Stomach smooth muscle (tissue), 2 donors: Measurements from ENCODE around the gene C7orf25.

ENCODE experiments used
- H3K27ac ChIP-seq: one replicate; pipeline ENCODE4 v1.7.0; 2013; ENCODE audit warnings: mild to moderate bottlenecking, low read length, inconsistent platforms
- H3K27me3 ChIP-seq, 2 donors: one replicate each; pipeline ENCODE4 v1.7.0; 2013; ENCODE audit warnings: low read length in 2 of 2; ENCODE audit not compliant: insufficient read depth in 2 of 2, control insufficient read depth in 1 of 2
- H3K36me3 ChIP-seq, 2 donors: one replicate each; pipeline ENCODE4 v1.7.0; 2013; ENCODE audit warnings: low read length in 2 of 2; ENCODE audit not compliant: control insufficient read depth in 2 of 2, insufficient read depth in 2 of 2
- H3K4me1 ChIP-seq: one replicate; pipeline ENCODE4 v1.7.0; 2013; ENCODE audit warnings: low read length; ENCODE audit not compliant: control insufficient read depth, insufficient read depth
- H3K4me3 ChIP-seq, 2 donors: one replicate each; pipeline ENCODE4 v1.7.0; 2013; ENCODE audit warnings: low read length in 2 of 2
- H3K9ac ChIP-seq, 2 donors: one replicate each; pipeline ENCODE4 v1.7.0; 2013; ENCODE audit warnings: low read length in 2 of 2, mild to moderate bottlenecking in 1 of 2
- H3K9me3 ChIP-seq, 2 donors: one replicate each; pipeline ENCODE4 v1.7.0; 2013; ENCODE audit warnings: low read length in 2 of 2; ENCODE audit not compliant: control insufficient read depth in 2 of 2
- donor health status: healthy.
- donor health status: Pancreatic carcinoma.

C7orf25 gene

GRCh38 chr7:42945821-42946626, 34.2 kb upstream of the C7orf25 start:
- Histone ChIP-seq H3K27ac (no peak overlapping the region), H3K4me3 (no peak overlapping the region), H3K9ac (no peak overlapping the region), H3K9me3 (no peaks in the 10 kb centered on the region), H3K27me3 (peaks cover 0 to 3% of the 10 kb centered on the region in 2 donors), H3K36me3 (no peaks in the 10 kb centered on the region), H3K4me1 (peaks cover 4% of the 10 kb centered on the region)

- Histone ChIP-seq H3K27ac (no peak overlapping the region), H3K9ac (no peak overlapping the region), H3K36me3 (peaks cover 16 to 17% of the 10 kb centered on the region in 2 donors), H3K4me1 (peaks cover 4% of the 10 kb centered on the region), H3K9me3 (no peaks in the 10 kb centered on the region), H3K4me3 (no peak overlapping the region), H3K27me3 (peaks cover 0 to under 1% of the 10 kb centered on the region in 2 donors)
Observed at GRCh38 chr7:42940985-42941847, 29.3 kb upstream of the C7orf25 start.

- H3K27me3 ChIP-seq, result no peaks in the 10 kb centered on the region
- no peak overlapping the region for H3K4me3 ChIP-seq
- no peaks in the 10 kb centered on the region for H3K9me3 ChIP-seq
- peaks cover 4% of the 10 kb centered on the region for H3K4me1 ChIP-seq
- peaks cover 27 to 28% of the 10 kb centered on the region in 2 donors for H3K36me3 ChIP-seq
- H3K9ac ChIP-seq, result no peak overlapping the region
- H3K27ac ChIP-seq, result no peak overlapping the region
Observed at GRCh38 chr7:42939457-42940240, 27.8 kb upstream of the C7orf25 start.

- H3K9me3 ChIP-seq, result no peaks in the 10 kb centered on the region
- H3K27ac ChIP-seq, result no peak overlapping the region
- no peak overlapping the region for H3K4me3 ChIP-seq
- no peaks in the 10 kb centered on the region for H3K27me3 ChIP-seq
- no peak overlapping the region for H3K9ac ChIP-seq
- H3K36me3 ChIP-seq, result peaks cover 26 to 28% of the 10 kb centered on the region in 2 donors
- peaks cover 4% of the 10 kb centered on the region for H3K4me1 ChIP-seq
Observed at GRCh38 chr7:42935861-42936260, 24.0 kb upstream of the C7orf25 start.

- Histone ChIP-seq H3K9me3 (no peaks in the 10 kb centered on the region), H3K27ac (no peak overlapping the region), H3K36me3 (peaks cover 18 to 25% of the 10 kb centered on the region in 2 donors), H3K9ac (no peak overlapping the region), H3K4me3 (no peak overlapping the region), H3K27me3 (no peaks in the 10 kb centered on the region), H3K4me1 (peaks cover 4% of the 10 kb centered on the region)
Observed at GRCh38 chr7:42934291-42934690, 22.4 kb upstream of the C7orf25 start.

GRCh38 chr7:42932811-42933591, 21.1 kb upstream of the C7orf25 start:
- peaks cover 4% of the 10 kb centered on the region for H3K4me1 ChIP-seq

GRCh38 chr7:42931834-42932651, 20.2 kb upstream of the C7orf25 start, which contains the start of the genes MRPL32 and PSMA2:
TSS of gene MRPL32 (plus strand) at chr7:42932376. CDS start at chr7:42932387, 11 bp downstream.
TSS of gene PSMA2 (minus strand) at chr7:42932174. CDS start at chr7:42932158, 16 bp downstream.
- Histone ChIP-seq H3K36me3 (peaks cover 12 to 16% of the 10 kb centered on the region in 2 donors), H3K27me3 (no peaks in the 10 kb centered on the region), H3K4me3 (peak within 1 kb of the TSS; percentile 92 to 96), H3K9me3 (no peaks in the 10 kb centered on the region), H3K27ac (peak within 1 kb of the TSS; percentile 68), H3K4me1 (peaks cover 4% of the 10 kb centered on the region), H3K9ac (peak within 1 kb of the TSS; percentile 90 to 94)

More at GRCh38 chr7:42932811-42933591, 21.1 kb upstream of the C7orf25 start:
- H3K9me3 ChIP-seq, result no peaks in the 10 kb centered on the region
- no peaks in the 10 kb centered on the region for H3K27me3 ChIP-seq
- H3K9ac ChIP-seq, result peak overlapping the region; percentile 75 to 94
- peak overlapping the region; percentile 92 to 96 for H3K4me3 ChIP-seq
- peaks cover 12 to 19% of the 10 kb centered on the region in 2 donors for H3K36me3 ChIP-seq
- peak overlapping the region; percentile 68 for H3K27ac ChIP-seq

- H3K9me3 ChIP-seq, result no peaks in the 10 kb centered on the region
- peak overlapping the region; percentile 90 to 94 for H3K9ac ChIP-seq
- H3K4me3 ChIP-seq, result peak overlapping the region; percentile 92 to 96
- no peaks in the 10 kb centered on the region for H3K27me3 ChIP-seq
- H3K4me1 ChIP-seq, result peaks cover 4% of the 10 kb centered on the region
- peaks cover 12 to 13% of the 10 kb centered on the region in 2 donors for H3K36me3 ChIP-seq
- H3K27ac ChIP-seq, result peak overlapping the region; percentile 68
Observed at GRCh38 chr7:42931447-42931833, 19.6 kb upstream of the C7orf25 start.

GRCh38 chr7:42930889-42931288, 19.0 kb upstream of the C7orf25 start:
- H3K9ac ChIP-seq, result peak overlapping the region in 1 of 2 donors; percentile 94
- H3K4me3 ChIP-seq, result peak overlapping the region; percentile 92 to 96
- H3K4me1 ChIP-seq, result peaks cover 4% of the 10 kb centered on the region
- no peaks in the 10 kb centered on the region for H3K27me3 ChIP-seq
- H3K36me3 ChIP-seq, result peaks cover 8 to 13% of the 10 kb centered on the region in 2 donors
- no peaks in the 10 kb centered on the region for H3K9me3 ChIP-seq
- no peak overlapping the region for H3K27ac ChIP-seq
